Embryonic facial prominence (tissue), 1 donor: ENCODE measurements around the gene TBC1D22A.

Experiments
- DNase-seq: peaks from one replicate; pipeline ENCODE4 v3.0.0-alpha.2; 2016; ENCODE audit errors: extremely low spot score

Gene TBC1D22A

DNA sequence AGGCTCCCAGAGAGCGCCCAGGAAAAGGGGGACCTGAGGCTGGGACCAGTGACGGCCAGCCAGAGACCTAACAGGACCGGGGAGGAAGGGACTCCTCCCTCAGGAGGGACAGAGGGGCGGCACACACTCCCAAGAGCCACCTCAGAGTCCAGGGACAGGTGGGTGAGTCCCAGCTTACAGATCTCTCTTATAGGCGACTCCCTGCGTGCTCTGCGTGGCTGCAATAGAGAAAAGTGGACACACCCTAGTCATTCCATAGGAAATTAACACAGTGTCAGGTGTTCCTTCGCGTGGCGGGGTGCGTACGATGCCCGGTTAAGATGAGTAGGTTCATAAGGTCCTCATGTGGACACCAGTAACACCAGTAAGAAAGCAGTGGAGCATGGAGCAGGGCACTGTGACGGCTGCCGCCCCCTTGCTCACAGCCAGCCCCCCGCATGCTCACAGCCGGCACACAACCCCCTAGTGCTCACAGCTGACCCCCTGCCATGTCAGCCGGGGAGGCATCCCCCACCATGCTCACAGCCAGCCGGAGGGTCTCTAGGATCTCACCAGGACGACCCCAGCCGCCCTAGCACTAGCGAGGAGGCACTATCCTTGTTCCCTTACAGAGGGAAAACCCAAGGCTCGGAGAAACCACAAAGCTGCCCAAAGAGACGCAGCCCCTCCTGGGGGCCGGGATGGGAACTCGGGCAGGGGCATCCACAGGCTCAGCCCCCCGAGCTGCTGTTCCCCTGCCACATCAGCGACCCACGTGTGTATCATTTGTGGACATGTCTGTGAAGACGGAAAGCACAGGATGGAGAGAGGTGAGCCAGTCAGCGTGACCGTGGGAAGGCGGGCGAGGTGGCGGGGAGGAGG, 426.8 kb downstream of the TBC1D22A start:
- DNase-seq, result no peak

- DNase-seq, result no peak
These were observed 428.0 kb downstream of the TBC1D22A start for GRCh38 chr22:47190276-47190956.

DNA sequence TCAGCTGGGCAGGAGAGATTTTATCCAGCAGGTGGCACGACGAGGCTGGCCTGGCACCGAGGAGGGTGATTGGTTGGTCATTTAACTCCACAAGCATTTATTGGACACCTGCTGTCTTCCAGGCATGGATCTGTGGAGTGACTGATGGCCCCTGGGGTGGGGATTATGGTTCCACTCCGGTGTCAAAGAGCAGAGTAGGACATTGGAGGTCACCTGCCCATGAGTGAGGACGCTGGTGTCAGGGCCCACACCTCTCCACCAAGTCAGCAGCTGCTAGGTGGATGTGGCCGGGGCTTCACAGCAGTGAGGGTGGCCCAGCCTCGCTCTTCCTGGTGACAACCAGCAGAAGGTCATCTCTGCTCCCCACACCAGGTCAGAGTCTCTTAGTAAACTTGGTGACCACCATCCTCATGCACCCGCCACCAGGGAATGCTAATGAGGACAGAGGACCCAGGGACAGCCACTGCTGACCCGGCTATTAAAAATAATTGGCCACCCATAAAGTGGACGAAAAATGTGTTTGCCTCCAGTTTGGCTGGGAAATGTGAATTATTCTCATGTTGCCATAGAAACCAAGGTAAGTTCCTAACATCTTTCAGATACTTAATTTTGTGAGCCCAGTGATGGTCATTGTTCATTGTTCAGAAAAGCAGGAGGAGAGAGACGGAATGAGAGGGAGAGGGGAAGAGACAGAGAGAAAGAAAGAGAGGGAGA, 428.7 kb downstream of the TBC1D22A start:
- DNase-seq, result no peak

DNA sequence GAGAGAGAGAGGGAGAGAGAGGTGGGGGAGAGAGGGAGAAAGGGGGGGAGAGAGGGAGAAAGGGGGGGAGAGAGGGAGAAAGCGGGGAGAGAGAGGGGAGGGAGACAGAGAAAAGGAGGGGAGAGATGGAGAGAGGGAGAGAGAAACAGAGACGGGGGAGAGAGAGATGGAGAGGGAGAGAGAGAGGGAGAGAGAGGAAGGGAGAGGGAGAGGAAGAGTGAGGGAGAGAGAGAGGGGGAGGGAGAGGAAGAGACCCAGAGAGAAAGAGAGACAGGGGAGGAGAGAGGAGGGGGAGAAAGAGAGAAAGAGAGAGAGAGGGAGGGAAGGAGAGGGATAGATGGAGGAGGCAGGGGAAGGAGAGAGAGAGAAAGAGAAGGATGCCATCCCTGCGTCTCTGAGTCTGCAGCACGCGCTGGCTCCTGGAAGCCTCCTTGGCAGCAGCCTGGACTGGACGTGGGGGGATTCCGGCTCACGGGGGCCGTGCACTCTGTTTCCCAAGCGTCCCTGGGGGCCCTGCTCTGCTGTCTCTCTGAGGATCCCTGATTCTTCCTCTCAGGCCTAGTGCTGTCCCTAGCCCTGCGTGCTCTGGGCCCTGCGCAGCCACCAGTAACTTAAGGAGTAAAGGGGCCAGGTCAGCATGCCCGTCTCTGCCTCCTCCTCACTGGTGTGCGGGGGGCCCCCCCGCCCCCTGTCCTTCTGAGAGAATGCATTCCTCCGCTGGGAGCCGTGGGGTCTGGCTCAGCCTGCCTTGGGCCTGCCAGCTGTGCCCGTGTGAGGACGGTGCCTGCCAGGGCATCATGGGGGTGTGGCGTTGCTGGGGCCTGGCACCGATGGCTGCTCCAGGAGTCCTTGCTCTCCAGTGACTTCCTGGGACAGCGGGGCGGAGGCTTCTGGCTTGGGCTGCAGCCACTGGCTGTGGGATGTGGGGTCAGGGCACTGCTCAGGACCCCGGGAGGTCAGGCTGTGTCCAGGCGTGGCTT, 429.5 kb downstream of the TBC1D22A start:
- no peak for DNase-seq

- no peak for DNase-seq
These were observed 430.4 kb downstream of the TBC1D22A start for GRCh38 chr22:47192651-47193437.

DNA sequence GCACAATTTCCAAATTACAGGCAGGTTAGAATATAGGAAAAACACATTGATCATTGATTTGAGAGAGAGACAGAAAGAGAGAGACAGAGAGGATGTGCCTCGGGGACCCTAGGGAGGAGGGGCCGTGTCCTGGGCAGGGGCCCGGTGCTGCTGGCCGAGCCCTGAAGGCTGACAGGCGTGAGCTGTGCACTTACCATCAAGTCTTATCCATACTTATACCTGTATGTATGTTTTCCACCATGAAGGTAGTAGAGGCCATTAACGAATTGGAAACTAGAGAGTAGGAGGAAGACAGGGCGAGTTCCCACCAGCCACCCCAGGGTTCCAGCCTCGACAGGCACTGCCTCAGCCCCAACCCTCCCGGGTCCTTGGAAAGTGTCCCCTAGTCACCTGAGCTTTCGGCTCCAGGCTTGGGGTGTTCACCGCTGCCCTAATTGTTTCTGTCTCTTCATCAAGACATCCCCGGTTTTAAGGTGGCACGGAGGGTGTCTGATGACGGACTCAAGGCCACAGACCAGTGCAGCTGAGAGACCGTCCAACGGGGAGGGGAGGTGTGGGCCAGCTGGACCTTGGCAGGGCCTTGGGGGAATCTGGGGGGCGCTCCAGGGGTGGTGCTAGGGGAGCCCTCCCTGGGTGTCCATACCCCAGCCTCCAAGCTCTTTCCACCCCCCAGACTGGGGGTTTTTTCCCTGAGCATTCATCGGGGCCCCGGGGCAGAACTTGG, 431.3 kb downstream of the TBC1D22A start:
- DNase-seq, result no peak

- no peak for DNase-seq
These were observed 432.2 kb downstream of the TBC1D22A start for GRCh38 chr22:47194476-47195155.

DNA sequence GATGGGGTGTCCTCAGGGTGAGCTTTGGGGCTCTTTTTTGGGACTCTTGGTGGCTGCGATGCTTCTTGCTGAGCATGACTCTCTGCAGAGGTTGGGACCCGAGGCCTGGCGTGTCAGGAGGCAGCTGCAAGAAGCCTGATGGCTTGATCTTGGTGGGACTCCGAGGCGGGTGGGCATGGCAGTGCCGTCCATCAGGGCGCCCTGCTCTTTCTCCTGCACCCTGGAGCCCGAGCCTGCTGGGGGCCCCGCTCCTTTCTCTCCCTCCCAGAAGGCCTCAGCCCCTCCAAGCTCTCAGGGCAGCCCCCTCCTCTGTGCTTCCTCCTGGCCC, 432.7 kb downstream of the TBC1D22A start:
- no peak for DNase-seq

GRCh38 chr22:47195484-47196165, 433.2 kb downstream of the TBC1D22A start:
- no peak for DNase-seq

- no peak for DNase-seq
These were observed 433.9 kb downstream of the TBC1D22A start for GRCh38 chr22:47196166-47196849.

DNA sequence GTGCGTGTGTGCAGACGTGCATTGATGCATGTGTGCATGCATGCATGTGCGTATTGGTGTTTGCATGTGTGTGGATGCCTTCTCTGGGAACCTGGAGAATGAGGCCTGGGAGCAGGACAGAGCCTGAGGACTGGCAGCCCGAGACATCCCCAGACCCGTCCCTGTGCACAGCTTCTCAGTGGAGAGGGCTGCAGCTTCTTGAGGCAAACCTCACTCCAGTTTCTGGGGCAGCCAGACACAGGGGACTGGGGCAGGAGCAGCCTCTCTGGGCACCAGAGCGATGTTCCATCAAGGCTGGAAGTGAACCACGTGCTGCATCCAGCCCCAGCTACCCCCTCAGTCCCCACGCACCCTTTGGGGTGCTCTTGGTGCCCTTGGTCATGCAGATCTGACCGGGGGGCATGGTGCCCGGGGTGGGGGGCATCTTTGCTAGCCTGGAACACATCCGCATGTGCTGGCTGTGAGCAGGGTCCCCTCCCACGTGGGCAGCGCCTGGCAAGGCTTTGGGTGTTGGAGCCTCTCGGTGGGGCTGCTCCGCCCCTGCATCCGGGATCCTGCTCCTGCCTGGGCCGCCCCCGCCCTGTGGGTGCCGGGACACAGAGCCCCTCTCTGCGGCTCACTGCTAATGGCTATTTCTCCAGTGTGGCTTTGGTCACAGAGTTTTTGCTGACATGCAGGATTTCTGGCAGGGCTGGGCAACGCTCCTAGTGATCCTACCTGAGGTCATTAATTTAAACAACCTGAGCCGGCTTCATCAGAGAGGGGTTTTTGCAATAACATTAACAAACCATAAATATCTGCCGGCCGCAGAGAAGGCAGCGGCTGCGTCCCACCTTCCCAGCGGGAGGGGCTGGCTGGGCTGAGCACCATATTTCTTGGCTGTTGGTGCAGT, 434.7 kb downstream of the TBC1D22A start:
- no peak for DNase-seq

DNA sequence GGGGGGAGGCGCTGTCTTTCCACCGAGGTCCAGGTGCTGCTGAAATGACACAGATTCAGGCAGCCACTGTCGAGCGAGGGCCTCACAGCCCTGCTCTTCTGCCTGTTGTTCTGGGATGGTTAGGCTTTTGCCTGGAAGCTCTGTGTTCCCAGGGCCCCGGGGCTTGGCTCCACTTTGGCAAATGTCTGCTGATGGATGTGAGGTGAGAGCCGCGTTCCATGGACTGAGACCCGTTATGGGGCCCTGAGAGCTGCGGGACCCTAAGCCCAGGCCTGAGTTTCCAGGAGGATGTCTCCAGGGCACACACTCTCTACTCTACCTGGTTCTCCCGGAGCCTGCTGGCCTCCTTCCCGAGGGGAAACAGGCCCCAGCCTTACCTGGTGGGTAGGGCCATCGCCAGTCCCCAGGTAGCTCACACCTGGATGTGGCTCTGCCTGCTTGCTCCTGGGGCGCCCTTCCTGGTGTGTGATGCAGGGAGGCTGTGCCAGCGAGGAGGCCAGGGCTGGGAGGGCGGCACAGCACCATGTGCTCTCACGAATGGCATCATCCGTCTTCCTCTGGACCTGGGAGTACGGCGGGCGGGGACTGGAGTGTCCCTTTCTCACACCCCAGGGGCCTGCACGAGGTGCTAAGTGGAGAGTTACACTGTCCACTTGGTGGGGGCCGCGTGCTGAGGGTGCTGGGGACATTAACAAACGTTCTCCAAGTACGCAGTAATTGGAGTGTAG, 435.5 kb downstream of the TBC1D22A start:
- no peak for DNase-seq

- DNase-seq, result no peak
These were observed 436.4 kb downstream of the TBC1D22A start for GRCh38 chr22:47198801-47199251.

- no peak for DNase-seq
These were observed 437.0 kb downstream of the TBC1D22A start for GRCh38 chr22:47199261-47199978.

GRCh38 chr22:47199979-47200272, 437.5 kb downstream of the TBC1D22A start:
- DNase-seq, result no peak
